ENCODE data around the gene DTX4. TPM values are rescaled to one million over a fixed set of nuclear protein-coding genes. Genes with fewer than 3 reads are reported as not detected.

Gene DTX4
- total and polyA plus RNA-seq, 8 donors, result 5.4 to 58.0 (median 18.3) TPM

DNA sequence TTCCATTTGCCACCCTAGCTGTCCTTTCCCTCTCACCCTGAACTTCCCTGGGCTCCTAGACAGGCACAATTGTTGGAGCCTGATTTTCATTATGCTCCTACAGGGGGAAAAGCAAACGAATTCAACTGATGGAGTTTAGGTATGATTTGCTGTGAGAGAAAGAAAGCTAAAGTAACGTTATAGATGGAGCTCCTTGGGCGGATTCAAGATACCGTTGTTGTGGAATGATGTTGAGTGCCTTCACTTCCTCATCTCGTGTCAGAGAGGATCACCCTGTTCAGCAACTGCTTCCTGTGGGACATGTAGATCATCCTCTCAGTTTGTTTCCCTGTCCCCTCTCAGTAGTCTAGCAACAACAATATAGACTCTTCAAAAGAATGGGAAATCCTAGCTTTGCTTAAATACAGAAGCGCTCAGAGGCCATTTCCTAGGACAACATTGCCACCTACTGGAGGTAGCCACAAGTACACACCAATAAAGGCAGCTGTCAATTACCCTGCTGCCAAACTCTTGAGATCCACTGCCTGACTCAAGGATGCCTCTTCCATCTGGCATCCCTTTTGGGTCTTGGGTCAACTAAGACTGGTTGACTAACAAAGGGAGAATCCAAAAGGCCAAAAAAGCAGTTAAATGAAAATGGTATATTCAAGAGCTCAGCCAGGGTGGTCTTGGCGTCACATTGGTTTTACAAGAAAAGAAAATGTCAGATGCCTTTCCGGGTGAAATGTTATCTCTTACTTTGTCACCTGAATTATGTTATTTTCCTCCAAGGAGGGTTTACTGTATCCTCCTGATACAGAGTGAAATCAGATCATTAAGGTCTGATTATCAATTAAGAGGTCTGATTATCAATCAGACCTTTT lies 13.5 kb upstream of the DTX4 start:
- Histone ChIP-seq H3K27ac (no peak overlapping the region), H3K9me3 (no peaks in the 10 kb centered on the region), H3K36me3 (no peaks in the 10 kb centered on the region), H3K27me3 (peaks cover 0 to 6% (median 0%) of the 10 kb centered on the region in 3 donors), H3K4me1 (peaks cover 0 to 5% (median 2%) of the 10 kb centered on the region in 4 donors), H3K4me3 (no peak overlapping the region)
- DNase-seq, result peak; percentile 58 to 91
- TF ChIP-seq POLR2A (IDR thresholded peaks at IDR 0.05) (no peak), EP300 (IDR thresholded peaks at IDR 0.05) (no peak)
- TF ChIP-seq, protein P1, sequence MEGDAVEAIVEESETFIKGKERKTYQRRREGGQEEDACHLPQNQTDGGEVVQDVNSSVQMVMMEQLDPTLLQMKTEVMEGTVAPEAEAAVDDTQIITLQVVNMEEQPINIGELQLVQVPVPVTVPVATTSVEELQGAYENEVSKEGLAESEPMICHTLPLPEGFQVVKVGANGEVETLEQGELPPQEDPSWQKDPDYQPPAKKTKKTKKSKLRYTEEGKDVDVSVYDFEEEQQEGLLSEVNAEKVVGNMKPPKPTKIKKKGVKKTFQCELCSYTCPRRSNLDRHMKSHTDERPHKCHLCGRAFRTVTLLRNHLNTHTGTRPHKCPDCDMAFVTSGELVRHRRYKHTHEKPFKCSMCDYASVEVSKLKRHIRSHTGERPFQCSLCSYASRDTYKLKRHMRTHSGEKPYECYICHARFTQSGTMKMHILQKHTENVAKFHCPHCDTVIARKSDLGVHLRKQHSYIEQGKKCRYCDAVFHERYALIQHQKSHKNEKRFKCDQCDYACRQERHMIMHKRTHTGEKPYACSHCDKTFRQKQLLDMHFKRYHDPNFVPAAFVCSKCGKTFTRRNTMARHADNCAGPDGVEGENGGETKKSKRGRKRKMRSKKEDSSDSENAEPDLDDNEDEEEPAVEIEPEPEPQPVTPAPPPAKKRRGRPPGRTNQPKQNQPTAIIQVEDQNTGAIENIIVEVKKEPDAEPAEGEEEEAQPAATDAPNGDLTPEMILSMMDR (IDR thresholded peaks at IDR 0.05), result peak in 5 of 7 experiments; percentile 66 to 84 (median 74)
- intact Hi-C loops (cut with DNase I; ENCODE audit: low total_unique reads), result loop anchor here (10.0 kb wide), 1 partner anchor 54 kb away; the partner anchor contains the start of gene FAM111B
- WGBS, 5 donors, result 31 to 40% (median 32%) methylated on average over 8 of the region's 8 CpGs

DNA sequence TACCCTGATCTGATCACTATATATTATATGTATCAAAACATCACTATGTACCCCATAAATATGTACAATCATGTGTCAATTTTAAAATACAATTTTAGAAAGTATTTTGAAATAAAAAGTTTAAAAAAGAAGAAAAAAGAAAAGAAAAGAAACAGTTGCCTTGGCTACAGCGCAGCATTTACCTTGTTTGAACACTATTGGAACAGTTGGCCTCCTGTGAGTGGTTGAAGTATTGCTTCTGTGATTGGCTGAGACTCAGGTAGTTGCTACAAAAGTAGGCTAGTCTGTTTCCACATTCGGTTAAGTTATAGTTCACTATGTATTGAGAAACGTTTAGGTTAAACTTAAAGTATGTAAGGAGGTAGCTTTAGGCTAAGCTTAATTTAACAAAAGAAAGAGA lies 7.9 kb upstream of the DTX4 start:
- H3K4me1 ChIP-seq, result no peaks in the 10 kb centered on the region
- H3K27ac ChIP-seq, result no peak overlapping the region
- peaks cover 0 to 10% (median 0%) of the 10 kb centered on the region in 3 donors for H3K27me3 ChIP-seq
- H3K36me3 ChIP-seq, result no peaks in the 10 kb centered on the region
- no peak for DNase-seq
- intact Hi-C loops (cut with DNase I; ENCODE audit: low total_unique reads), result no loop called here
- H3K9me3 ChIP-seq, result no peaks in the 10 kb centered on the region
- 59 to 87% (median 81%) methylated on average over 3 of the region's 3 CpGs for WGBS, 5 donors
- H3K4me3 ChIP-seq, result no peak overlapping the region
- no peak for TF ChIP-seq POLR2AphosphoS5 (IDR thresholded peaks at IDR 0.05)
- no peak for TF ChIP-seq EP300 (IDR thresholded peaks at IDR 0.05)
- TF ChIP-seq POLR2A (IDR thresholded peaks at IDR 0.05), result no peak
- TF ChIP-seq, protein P1 (IDR thresholded peaks at IDR 0.05), result no peak

DNA sequence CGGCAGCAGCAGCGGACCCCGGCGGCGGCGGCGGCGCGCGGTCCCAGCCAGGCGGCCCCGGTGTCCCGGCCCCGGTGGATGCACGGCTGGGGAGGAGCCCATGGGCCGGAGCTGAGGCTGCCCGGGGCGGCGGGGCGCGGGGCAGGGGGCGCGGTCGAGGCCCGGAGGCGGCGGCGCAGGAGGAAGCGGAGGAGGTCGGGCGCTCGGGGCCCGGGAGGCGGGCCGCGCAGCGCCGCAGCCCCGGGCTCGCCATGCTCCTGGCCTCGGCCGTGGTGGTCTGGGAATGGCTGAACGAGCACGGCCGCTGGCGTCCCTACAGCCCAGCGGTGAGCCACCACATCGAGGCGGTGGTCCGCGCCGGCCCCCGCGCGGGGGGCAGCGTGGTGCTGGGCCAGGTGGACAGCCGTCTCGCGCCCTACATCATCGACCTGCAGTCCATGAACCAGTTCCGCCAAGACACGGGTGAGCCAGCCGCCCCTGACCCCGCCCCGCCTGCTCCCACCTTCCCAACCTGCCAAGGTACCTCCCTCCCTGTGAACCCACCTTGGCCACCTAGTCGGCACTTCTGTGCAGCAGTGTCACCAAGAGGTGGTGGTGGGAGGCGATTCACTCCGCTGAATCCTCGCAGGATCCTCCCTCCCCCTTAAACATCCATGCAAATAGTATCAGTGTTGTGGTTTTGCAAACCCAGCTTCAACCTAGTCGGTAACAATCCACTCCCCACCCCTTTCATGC lies 580 bp downstream of the DTX4 start:
- no peak for TF ChIP-seq EP300 (IDR thresholded peaks at IDR 0.05)
- TF ChIP-seq POLR2AphosphoS5 (IDR thresholded peaks at IDR 0.05), result no peak
- TF ChIP-seq, protein P1 (IDR thresholded peaks at IDR 0.05), result no peak
- no peak for TF ChIP-seq POLR2A (IDR thresholded peaks at IDR 0.05)
- intact Hi-C loops (cut with DNase I; ENCODE audit: low total_unique reads), result loop anchor here (5.0 kb wide), 2 partner anchors 35 to 115 kb away; no protein-coding TSS in a partner anchor
- Histone ChIP-seq H3K9me3 (no peaks in the 10 kb centered on the region), H3K4me3 (peak overlapping the region; percentile 70 to 88 (median 79)), H3K27ac (peak overlapping the region; percentile 68 to 92 (median 86)), H3K4me1 (peaks cover 19 to 50% (median 48%) of the 10 kb centered on the region in 4 donors), H3K27me3 (peaks cover 0 to 12% (median 0%) of the 10 kb centered on the region in 3 donors), H3K36me3 (no peaks in the 10 kb centered on the region)
- 0 to 1% (median 0%) methylated on average over 33 to 70 of the region's 70 CpGs for WGBS, 5 donors
- DNase-seq, result peak; percentile 29 to 76
